ENCODE measurements around the gene MUC20.
"Not testable (repeated sequence)": the region's sequence is repeated elsewhere in the genome, so short reads cannot be mapped to it uniquely, and the experiment has no call there.

- TF ChIP-seq CTCF (conservative IDR thresholded peaks at IDR 0.05 in 1 of 2, IDR thresholded peaks at IDR 0.05 in 1 of 2; ENCODE audit: low read depth in 1 of 2, low read length in 2 of 2); EZH2 (IDR thresholded peaks at IDR 0.05; ENCODE audit: low read length, missing control alignments): not testable (repeated sequence)
These were observed 50.3 kb downstream of the MUC20 start for GRCh38 chr3:195770841-195771645.
